Trophoblast cell (in vitro differentiated cells and primary cell): Measurements from ENCODE around the gene CLEC2D. TPM values are rescaled to one million over a fixed set of nuclear protein-coding genes. Genes with fewer than 3 reads are reported as not detected.

Experiments
- DNase-seq, 2 donors: peaks; one replicate each; pipeline ENCODE4 v3.0.0-alpha.2; 2016
- H2AFZ ChIP-seq: 2 replicates; pipeline ENCODE4 v1.6.1; 2013; ENCODE audit warnings: low read length, moderate library complexity, mild to moderate bottlenecking; ENCODE audit not compliant: insufficient read depth, poor library complexity
- H2AK5ac ChIP-seq: 2 replicates; pipeline ENCODE4 v1.6.1; 2013; ENCODE audit warnings: mild to moderate bottlenecking, low read length
- H2BK120ac ChIP-seq: 2 replicates; pipeline ENCODE4 v1.6.1; 2013; ENCODE audit warnings: low read length, mild to moderate bottlenecking, moderate library complexity; ENCODE audit not compliant: insufficient read depth, poor library complexity
- H2BK12ac ChIP-seq: 2 replicates; pipeline ENCODE4 v1.6.1; 2013; ENCODE audit warnings: mild to moderate bottlenecking, low read length, moderate library complexity
- H2BK5ac ChIP-seq: 2 replicates; pipeline ENCODE4 v1.6.1; 2013; ENCODE audit warnings: low read length, low read depth, moderate library complexity, mild to moderate bottlenecking; ENCODE audit not compliant: poor library complexity
- H3K14ac ChIP-seq: 2 replicates; pipeline ENCODE4 v1.6.1; 2013; ENCODE audit warnings: mild to moderate bottlenecking, low read length
- H3K18ac ChIP-seq: 2 replicates; pipeline ENCODE4 v1.6.1; 2013; ENCODE audit warnings: mild to moderate bottlenecking, low read length
- H3K23ac ChIP-seq: 2 replicates; pipeline ENCODE4 v1.6.1; 2013; ENCODE audit warnings: low read length
- H3K27ac ChIP-seq: 2 replicates; pipeline ENCODE4 v1.5.1; 2013; ENCODE audit warnings: low read depth, mild to moderate bottlenecking, inconsistent platforms, low read length, moderate library complexity
- H3K27me3 ChIP-seq: 2 replicates; pipeline ENCODE4 v1.6.1; 2013; ENCODE audit warnings: inconsistent platforms, mild to moderate bottlenecking, low read length, moderate library complexity; ENCODE audit not compliant: insufficient read depth
- H3K36me3 ChIP-seq, 2 experiments: 1 replicate in 1 of 2; 2 replicates in 1 of 2; pipeline ENCODE4 v1.6.1; 2013; ENCODE audit warnings: low read length in 2 of 2, mild to moderate bottlenecking in 2 of 2, moderate library complexity in 1 of 2; ENCODE audit not compliant: insufficient read depth in 2 of 2, control insufficient read depth in 1 of 2
- H3K4ac ChIP-seq: 2 replicates; pipeline ENCODE4 v1.6.1; 2013; ENCODE audit warnings: low read depth, mild to moderate bottlenecking, low read length, moderate library complexity
- H3K4me1 ChIP-seq, 2 experiments: 1 replicate in 1 of 2; 2 replicates in 1 of 2; pipeline ENCODE4 v1.6.1; 2013; ENCODE audit warnings: low read length in 2 of 2, mild to moderate bottlenecking in 2 of 2, moderate library complexity in 1 of 2; ENCODE audit not compliant: insufficient read depth in 2 of 2, control insufficient read depth in 1 of 2
- H3K4me2 ChIP-seq: 2 replicates; pipeline ENCODE4 v1.6.1; 2013; ENCODE audit warnings: inconsistent platforms, mild to moderate bottlenecking, low read length, moderate library complexity
- H3K4me3 ChIP-seq: 2 replicates; pipeline ENCODE4 v1.5.1; 2013; ENCODE audit warnings: mild to moderate bottlenecking, low read depth, low read length, inconsistent platforms
- H3K79me1 ChIP-seq: one replicate; pipeline ENCODE4 v1.6.1; 2013; ENCODE audit warnings: low read length
- H3K79me2 ChIP-seq: 2 replicates; pipeline ENCODE4 v1.6.1; 2013; ENCODE audit warnings: low read length, mild to moderate bottlenecking; ENCODE audit not compliant: control insufficient read depth, insufficient read depth, poor library complexity
- H3K9ac ChIP-seq: 2 replicates; pipeline ENCODE4 v1.6.1; 2013; ENCODE audit warnings: mild to moderate bottlenecking, low read length
- H3K9me3 ChIP-seq: 2 replicates; pipeline ENCODE4 v1.6.1; 2013; ENCODE audit warnings: low read depth, mild to moderate bottlenecking, control low read depth, inconsistent platforms, low read length; ENCODE audit not compliant: insufficient read depth
- H4K12ac ChIP-seq: 2 replicates; pipeline ENCODE4 v1.6.1; 2013; ENCODE audit warnings: low read depth, mild to moderate bottlenecking, low read length, moderate library complexity
- H4K8ac ChIP-seq: 2 replicates; pipeline ENCODE4 v1.6.1; 2013; ENCODE audit warnings: low read depth, mild to moderate bottlenecking, low read length, moderate library complexity
- H4K91ac ChIP-seq: one replicate; pipeline ENCODE4 v1.6.1; 2013; ENCODE audit warnings: low read depth, mild to moderate bottlenecking, low read length, moderate library complexity
- WGBS: extraction: QIAGEN DNeasy Blood & Tissue Kit; methylation state at CpG from one replicate; pipeline ENCODE4 v1.1.7; 2013; ENCODE audit warnings: missing lambda C conversion rate; ENCODE audit not compliant: insufficient read length, insufficient coverage; ENCODE audit errors: extremely low coverage; 5-methylcytosine and 5-hydroxymethylcytosine counted together
- polyA plus RNA-seq: library from polyadenylated mRNA; stranded (reverse); fragments of 200-250 nt; gene quantifications from 2 replicates; pipeline ENCODE4 v1.2.3, GENCODE V29; 2013

CLEC2D gene, protein sequence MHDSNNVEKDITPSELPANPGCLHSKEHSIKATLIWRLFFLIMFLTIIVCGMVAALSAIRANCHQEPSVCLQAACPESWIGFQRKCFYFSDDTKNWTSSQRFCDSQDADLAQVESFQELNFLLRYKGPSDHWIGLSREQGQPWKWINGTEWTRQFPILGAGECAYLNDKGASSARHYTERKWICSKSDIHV
- polyA plus RNA-seq = 2.8 TPM in 2 replicates

DNA sequence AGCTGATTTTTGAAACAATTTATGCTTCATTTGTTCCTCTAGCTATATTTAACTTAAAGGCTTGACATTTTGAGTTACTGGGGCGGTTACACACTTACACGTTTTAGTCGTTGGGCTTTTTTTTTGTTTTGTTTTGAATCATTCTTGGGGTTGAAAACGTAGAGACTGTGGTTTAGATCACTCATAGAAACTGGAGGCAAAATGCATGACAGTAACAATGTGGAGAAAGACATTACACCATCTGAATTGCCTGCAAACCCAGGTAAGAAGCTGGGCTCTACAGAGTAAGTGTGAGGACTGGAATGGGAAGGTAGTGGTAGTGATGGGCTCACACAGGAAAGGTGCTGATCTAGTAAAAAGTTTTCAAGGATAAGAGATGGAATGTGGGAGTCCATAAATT lies at the start of gene CLEC2D:
Gene CLEC2D, plus strand, starts transcription at position 180 of the 400 bp plus-strand sequence. Its CDS starts 22 bp downstream, at position 202.
- no peak within 1 kb of the TSS for H2BK120ac ChIP-seq
- no peak within 1 kb of the TSS for H4K12ac ChIP-seq
- no peak within 1 kb of the TSS for H3K27ac ChIP-seq
- H3K14ac ChIP-seq = no peak within 1 kb of the TSS
- H3K23ac ChIP-seq = no peak within 1 kb of the TSS
- H4K91ac ChIP-seq = no peak within 1 kb of the TSS
- H3K36me3 ChIP-seq = peaks cover 0 to 2% of the 10 kb centered on the region in 2 experiments
- peaks cover 11 to 16% of the 10 kb centered on the region in 2 experiments for H3K4me1 ChIP-seq
- DNase-seq = no peak
- no peak within 1 kb of the TSS for H3K4me3 ChIP-seq
- H3K4ac ChIP-seq = no peak within 1 kb of the TSS
- H4K8ac ChIP-seq = no peak within 1 kb of the TSS
- no peak within 1 kb of the TSS for H3K9ac ChIP-seq
- WGBS = no CpG with 5 or more reads among the region's 4 CpGs
- no peaks in the 10 kb centered on the region for H3K27me3 ChIP-seq
- H2BK12ac ChIP-seq = no peak within 1 kb of the TSS
- no peak within 1 kb of the TSS for H2BK5ac ChIP-seq
- peaks cover 11% of the 10 kb centered on the region for H3K79me1 ChIP-seq
- no peak within 1 kb of the TSS for H3K18ac ChIP-seq
- H2AFZ ChIP-seq = no peak within 1 kb of the TSS
- no peaks in the 10 kb centered on the region for H3K79me2 ChIP-seq
- no peaks in the 10 kb centered on the region for H3K9me3 ChIP-seq
- no peak within 1 kb of the TSS for H2AK5ac ChIP-seq
- H3K4me2 ChIP-seq = no peak within 1 kb of the TSS

DNA sequence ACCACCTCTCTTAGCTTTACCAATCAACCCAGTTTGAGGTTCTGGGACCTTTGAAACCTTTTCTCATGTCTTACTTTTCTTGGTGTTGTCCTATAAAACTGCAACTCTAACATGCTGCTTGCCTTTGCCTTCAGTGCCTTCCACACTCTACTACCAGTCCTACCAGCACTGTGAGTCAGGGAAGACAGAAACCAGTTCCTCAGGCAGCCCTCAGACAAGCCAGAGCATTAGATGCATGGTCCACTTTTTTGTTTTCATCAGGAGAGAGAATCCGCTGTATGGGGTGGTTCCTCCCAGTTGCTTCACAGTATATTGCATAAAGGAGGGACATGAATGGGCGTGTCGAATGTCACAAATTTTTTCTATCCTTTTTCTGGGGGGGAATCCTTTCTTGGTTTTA lies 44.5 kb upstream of the CLEC2D start:
- Histone ChIP-seq H3K9ac (no peak overlapping the region), H3K27ac (no peak overlapping the region), H3K14ac (no peak overlapping the region), H2AFZ (no peak overlapping the region), H3K4me3 (no peak overlapping the region), H3K27me3 (no peaks in the 10 kb centered on the region), H3K79me1 (no peaks in the 10 kb centered on the region), H2BK12ac (no peak overlapping the region), H3K4me1 (no peaks in the 10 kb centered on the region), H2AK5ac (no peak overlapping the region), H3K18ac (no peak overlapping the region), H3K23ac (no peak overlapping the region), H4K8ac (no peak overlapping the region), H2BK5ac (no peak overlapping the region), H3K36me3 (no peaks in the 10 kb centered on the region), H4K91ac (no peak overlapping the region), H3K4ac (no peak overlapping the region), H4K12ac (no peak overlapping the region), H2BK120ac (no peak overlapping the region), H3K9me3 (no peaks in the 10 kb centered on the region), H3K79me2 (no peaks in the 10 kb centered on the region), H3K4me2 (no peak overlapping the region)
- peak in 1 of 2 donors; percentile 25 for DNase-seq
- WGBS = no CpG with 5 or more reads among the region's 3 CpGs

DNA sequence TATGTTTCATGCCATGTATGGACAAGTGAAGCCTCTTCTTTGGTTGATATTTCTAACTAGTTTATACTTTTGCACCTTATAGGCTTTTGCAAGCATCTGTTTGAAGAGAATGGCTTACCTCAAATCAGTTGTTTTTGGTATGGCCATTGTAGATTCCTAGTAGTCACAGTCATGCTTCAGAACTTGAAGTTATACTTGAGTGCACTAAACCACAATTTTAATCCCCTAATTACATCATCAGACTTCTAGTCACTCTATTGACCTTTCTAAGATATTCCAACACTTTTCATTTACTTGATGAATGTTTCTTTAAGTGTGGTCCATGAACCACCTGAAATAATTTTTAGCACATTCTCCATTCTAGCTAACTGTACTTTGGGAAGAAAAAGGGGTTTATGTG lies 43.2 kb upstream of the CLEC2D start:
- Histone ChIP-seq H2AK5ac (no peak overlapping the region), H3K27me3 (no peaks in the 10 kb centered on the region), H4K12ac (no peak overlapping the region), H3K9ac (no peak overlapping the region), H2AFZ (no peak overlapping the region), H3K4me2 (no peak overlapping the region), H3K23ac (no peak overlapping the region), H3K18ac (no peak overlapping the region), H2BK12ac (no peak overlapping the region), H3K27ac (no peak overlapping the region), H3K79me2 (no peaks in the 10 kb centered on the region), H3K36me3 (no peaks in the 10 kb centered on the region), H3K4me1 (no peaks in the 10 kb centered on the region), H3K79me1 (no peaks in the 10 kb centered on the region), H4K8ac (no peak overlapping the region), H3K14ac (no peak overlapping the region), H3K4ac (no peak overlapping the region), H2BK5ac (no peak overlapping the region), H2BK120ac (no peak overlapping the region), H4K91ac (no peak overlapping the region), H3K9me3 (no peaks in the 10 kb centered on the region), H3K4me3 (no peak overlapping the region)
- DNase-seq = no peak

DNA sequence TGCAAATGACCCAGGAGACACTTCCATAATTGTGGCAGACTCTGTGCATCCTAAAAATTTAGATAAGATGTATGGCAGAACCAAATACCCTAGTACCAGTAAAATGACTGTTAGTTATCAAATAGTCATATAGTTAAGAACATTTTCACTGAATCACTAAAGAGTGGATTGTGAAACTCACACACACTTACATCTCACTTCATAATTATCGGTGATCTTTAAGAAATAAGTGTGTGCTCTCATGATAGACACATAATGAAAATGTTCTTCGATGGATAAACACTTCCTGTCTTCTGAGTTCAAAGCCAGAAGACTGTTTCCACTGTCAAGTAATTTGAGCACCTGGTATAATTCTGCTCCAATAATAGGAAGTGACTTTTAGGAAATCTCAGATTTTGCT lies 42.7 kb upstream of the CLEC2D start:
- Histone ChIP-seq H4K8ac (no peak overlapping the region), H2BK12ac (no peak overlapping the region), H2BK5ac (no peak overlapping the region), H2AFZ (no peak overlapping the region), H2BK120ac (no peak overlapping the region), H3K4ac (no peak overlapping the region), H3K9me3 (no peaks in the 10 kb centered on the region), H3K18ac (no peak overlapping the region), H3K4me2 (no peak overlapping the region), H3K4me1 (no peaks in the 10 kb centered on the region), H3K27me3 (no peaks in the 10 kb centered on the region), H3K14ac (no peak overlapping the region), H3K23ac (no peak overlapping the region), H3K79me1 (no peaks in the 10 kb centered on the region), H3K36me3 (no peaks in the 10 kb centered on the region), H3K4me3 (no peak overlapping the region), H3K9ac (no peak overlapping the region), H2AK5ac (no peak overlapping the region), H4K12ac (no peak overlapping the region), H4K91ac (no peak overlapping the region), H3K27ac (no peak overlapping the region), H3K79me2 (no peaks in the 10 kb centered on the region)
- no peak for DNase-seq
- WGBS = no CpG with 5 or more reads among the region's 2 CpGs
